SK-N-SH treated with all-trans-retinoic acid at 6 μM for 48 hours (cell line): Measurements from ENCODE around the gene WNT5A.

Experiments
- ATAC-seq: fragments of 200-7000 bp; cut with Tn5 transposase; 3 replicates; pipeline ENCODE4 v1.9.1; 2020; ENCODE audit warnings: mild to moderate bottlenecking, moderate library complexity
- ARNTL ChIP-seq: fragments of 450-650 bp; formaldehyde crosslinking; IDR thresholded peaks from 2 replicates; pipeline ENCODE4 v1.5.0; 2020; ENCODE audit warnings: low read depth, mild to moderate bottlenecking, moderate library complexity, borderline replicate concordance
- BACH2 ChIP-seq: fragments of 250-450 bp; sonication (Bioruptor Pico); IDR thresholded peaks from 2 replicates; pipeline ENCODE4 v1.9.0; 2021; ENCODE audit warnings: mild to moderate bottlenecking, borderline replicate concordance
- CREB5 ChIP-seq: fragments of 250-450 bp; sonication (Bioruptor Pico); IDR thresholded peaks from 2 replicates; pipeline ENCODE4 v1.5.1; 2020; ENCODE audit warnings: low read depth, mild to moderate bottlenecking, moderate library complexity
- CSRNP3 ChIP-seq: fragments of 250-450 bp; sonication (Bioruptor Pico); IDR thresholded peaks from 2 replicates; pipeline ENCODE4 v1.5.1; 2021; ENCODE audit warnings: mild to moderate bottlenecking, moderate library complexity
- ESRRG ChIP-seq: fragments of 250-450 bp; sonication (Bioruptor Pico); IDR thresholded peaks from 2 replicates; pipeline ENCODE4 v1.6.1; 2021; ENCODE audit warnings: mild to moderate bottlenecking
- GLIS3 ChIP-seq: fragments of 250-450 bp; sonication (Bioruptor Pico); IDR thresholded peaks from 2 replicates; pipeline ENCODE4 v1.5.0; 2020; ENCODE audit warnings: mild to moderate bottlenecking, moderate library complexity
- ISL1 ChIP-seq: fragments of 250-450 bp; sonication (Bioruptor Pico); IDR thresholded peaks from 2 replicates; pipeline ENCODE4 v2.1.2; 2022; ENCODE audit warnings: mild to moderate bottlenecking, moderate library complexity
- OSR1 ChIP-seq: fragments of 250-450 bp; sonication (Bioruptor Pico); IDR thresholded peaks from 2 replicates; pipeline ENCODE4 v1.8.0; 2022; ENCODE audit warnings: moderate library complexity, mild to moderate bottlenecking, inconsistent platforms
- PATZ1 ChIP-seq: fragments of 250-450 bp; sonication (Bioruptor Pico); IDR thresholded peaks from 2 replicates; pipeline ENCODE4 v1.8.0; 2020; ENCODE audit warnings: mild to moderate bottlenecking, moderate library complexity, borderline replicate concordance
- POU6F1 ChIP-seq: fragments of 250-450 bp; sonication (Bioruptor Pico); IDR thresholded peaks from 2 replicates; pipeline ENCODE4 v1.8.0; 2021; ENCODE audit warnings: low read depth, mild to moderate bottlenecking, moderate library complexity, borderline replicate concordance
- PPARA ChIP-seq: fragments of 250-450 bp; sonication (Bioruptor Pico); IDR thresholded peaks from 2 replicates; pipeline ENCODE4 v1.5.0; 2020; ENCODE audit warnings: mild to moderate bottlenecking, borderline replicate concordance
- TCF4 ChIP-seq: fragments of 250-450 bp; sonication (Bioruptor Pico); IDR thresholded peaks from 2 replicates; pipeline ENCODE4 v1.8.0; 2021; ENCODE audit warnings: mild to moderate bottlenecking, moderate library complexity, borderline replicate concordance
- TSHZ2 ChIP-seq: fragments of 250-450 bp; sonication (Bioruptor Pico); IDR thresholded peaks from 2 replicates; pipeline ENCODE4 v1.5.0; 2020; ENCODE audit warnings: mild to moderate bottlenecking, moderate library complexity
- ZC3H10 ChIP-seq: fragments of 250-450 bp; sonication (Bioruptor Pico); IDR thresholded peaks from 2 replicates; pipeline ENCODE4 v1.5.1; 2021; ENCODE audit warnings: mild to moderate bottlenecking, moderate library complexity
- ZFP30 ChIP-seq: fragments of 450-650 bp; formaldehyde crosslinking; IDR thresholded peaks from 2 replicates; pipeline ENCODE4 v1.5.0; 2022; ENCODE audit warnings: mild to moderate bottlenecking, moderate library complexity
- ZNF565 ChIP-seq: fragments of 450-650 bp; formaldehyde crosslinking; conservative IDR thresholded peaks from 2 replicates; pipeline ENCODE4 v1.5.0; 2020; ENCODE audit warnings: low read depth, mild to moderate bottlenecking, moderate library complexity
- ZNF8 ChIP-seq: fragments of 450-650 bp; formaldehyde crosslinking; IDR thresholded peaks from 2 replicates; pipeline ENCODE4 v1.5.0; 2020; ENCODE audit warnings: mild to moderate bottlenecking, moderate library complexity

Gene WNT5A

GRCh38 chr3:55480911-55481743 is 6.0 kb downstream of the WNT5A start:
- TF ChIP-seq PATZ1 (CRISPR knock-in tag) (peak; percentile 43; the same call in 1 of the 2 replicates), TCF4 (CRISPR knock-in tag) (no peak)
- TF ChIP-seq, all 23 proteins: peak for 1
- peak; percentile 41 for ATAC-seq

GRCh38 chr3:55477306-55478303 is 9.5 kb downstream of the WNT5A start:
- TF ChIP-seq ZNF8 (CRISPR knock-in tag) (no peak), GLIS3 (CRISPR knock-in tag) (no peak), CSRNP3 (CRISPR knock-in tag) (no peak), ISL1 (CRISPR knock-in tag) (no peak), ESRRG (CRISPR knock-in tag) (no peak), PATZ1 (CRISPR knock-in tag) (no peak), OSR1 (no peak), ZNF565 (CRISPR knock-in tag) (no peak), TSHZ2 (CRISPR knock-in tag) (no peak), TCF4 (CRISPR knock-in tag) (no peak), ZC3H10 (no peak), ZFP30 (CRISPR knock-in tag) (no peak)
- no peak for ATAC-seq

GRCh38 chr3:55476515-55476914 is 10.6 kb downstream of the WNT5A start:
- peak; percentile 62 for ATAC-seq
- TF ChIP-seq PPARA, result no peak
- no peak for TF ChIP-seq CREB5 (CRISPR knock-in tag)
- no peak for TF ChIP-seq ZFP30 (CRISPR knock-in tag)
- no peak for TF ChIP-seq BACH2 (CRISPR knock-in tag)
- no peak for TF ChIP-seq POU6F1
- TF ChIP-seq ZC3H10, result no peak
- TF ChIP-seq ARNTL (CRISPR knock-in tag), result no peak
- no peak for TF ChIP-seq ZNF8 (CRISPR knock-in tag)
